WTC11 (cell line): Measurements from ENCODE around the gene CCDC152. TPM values are rescaled to one million over a fixed set of nuclear protein-coding genes. Genes with fewer than 3 reads are reported as not detected.

Source experiments
- ATAC-seq: fragments of 200-7000 bp; cut with Tn5 transposase; 2 replicates; pipeline ENCODE4 v1.10.0; 2021; ENCODE audit warnings: mild to moderate bottlenecking, moderate library complexity
- CTCF ChIA-PET: fragments of 300-600 bp; sonication (Branson Sonifier 250); formaldehyde crosslinking; loops from one replicate; lab custom pipeline; 2021; ENCODE audit warnings: antibody characterized with exemption; lab: Charles Lee
- POLR2A ChIA-PET: fragments of 350-600 bp; sonication (Branson Sonifier 250); formaldehyde crosslinking; loops from one replicate; lab custom pipeline; 2021; ENCODE audit warnings: antibody characterized with exemption; lab: Charles Lee
- DNase-seq: peaks from one replicate; pipeline ENCODE4 v3.0.0; 2021; ENCODE audit warnings: low spot score
- H3K27ac Mint-ChIP-seq: 2 replicates; pipeline ENCODE4 v1.8.0; 2021; ENCODE audit warnings: mixed read lengths
- H3K27me3 Mint-ChIP-seq: 2 replicates; pipeline ENCODE4 v1.8.0; 2021; ENCODE audit warnings: low read depth, mild to moderate bottlenecking, moderate library complexity, mixed read lengths
- H3K36me3 Mint-ChIP-seq: 2 replicates; pipeline ENCODE4 v1.8.0; 2021; ENCODE audit warnings: mixed read lengths
- H3K4me1 Mint-ChIP-seq: 2 replicates; pipeline ENCODE4 v1.8.0; 2022; ENCODE audit warnings: mixed read lengths
- H3K4me3 Mint-ChIP-seq: 2 replicates; pipeline ENCODE4 v1.8.0; 2021; ENCODE audit warnings: mild to moderate bottlenecking, moderate library complexity, mixed read lengths
- H3K9me3 Mint-ChIP-seq: 2 replicates; pipeline ENCODE4 v1.8.0; 2021; ENCODE audit warnings: mixed read lengths
- CBFB ChIP-seq: sonication (generic); formaldehyde crosslinking; IDR thresholded peaks from 2 replicates; pipeline ENCODE4 v1.8.1; 2022; ENCODE audit warnings: mild to moderate bottlenecking, low read depth, missing genetic modification reagents
- CDX4 ChIP-seq: fragments of 250-450 bp; sonication (Bioruptor Pico); IDR thresholded peaks from 2 replicates; pipeline ENCODE4 v1.9.0; 2021; ENCODE audit warnings: moderate library complexity, mild to moderate bottlenecking, inconsistent platforms, borderline replicate concordance
- ELF4 ChIP-seq: sonication (generic); formaldehyde crosslinking; IDR thresholded peaks from 2 replicates; pipeline ENCODE4 v1.8.1; 2022; ENCODE audit warnings: low read depth, mild to moderate bottlenecking, moderate library complexity, missing genetic modification reagents
- EMX1 ChIP-seq: fragments of 250-450 bp; sonication (Bioruptor Pico); IDR thresholded peaks from 2 replicates; pipeline ENCODE4 v1.8.0; 2021; ENCODE audit warnings: mild to moderate bottlenecking
- HMGA2 ChIP-seq: fragments of 250-450 bp; sonication (Bioruptor Pico); IDR thresholded peaks from 2 replicates; pipeline ENCODE4 v1.4.0; 2021; ENCODE audit warnings: mild to moderate bottlenecking, moderate library complexity
- MAX ChIP-seq: sonication (generic); formaldehyde crosslinking; IDR thresholded peaks from 2 replicates; pipeline ENCODE4 v1.8.0; 2022; ENCODE audit warnings: mild to moderate bottlenecking, missing genetic modification reagents
- NFE2L1 ChIP-seq: sonication (generic); formaldehyde crosslinking; IDR thresholded peaks from 2 replicates; pipeline ENCODE4 v1.8.1; 2023; ENCODE audit warnings: missing genetic modification reagents
- NFYB ChIP-seq: sonication (generic); formaldehyde crosslinking; conservative IDR thresholded peaks from 2 replicates; pipeline ENCODE4 v1.8.0; 2022; ENCODE audit warnings: low read depth, missing genetic modification reagents
- NR3C1 ChIP-seq: sonication (generic); formaldehyde crosslinking; conservative IDR thresholded peaks from 2 replicates; pipeline ENCODE4 v1.8.1; 2023; ENCODE audit warnings: low read depth, mild to moderate bottlenecking, missing genetic modification reagents
- RELA ChIP-seq: sonication (generic); formaldehyde crosslinking; IDR thresholded peaks from 2 replicates; pipeline ENCODE4 v1.8.1; 2022; ENCODE audit warnings: missing genetic modification reagents, mild to moderate bottlenecking, borderline replicate concordance
- TP53 ChIP-seq: sonication (generic); formaldehyde crosslinking; IDR thresholded peaks from 2 replicates; pipeline ENCODE4 v1.8.1; 2023; ENCODE audit warnings: mild to moderate bottlenecking, missing genetic modification reagents
- ZNF281 ChIP-seq: sonication (generic); formaldehyde crosslinking; IDR thresholded peaks from 2 replicates; pipeline ENCODE4 v1.8.0; 2023; ENCODE audit warnings: mild to moderate bottlenecking, missing genetic modification reagents
- ZNF416 ChIP-seq: fragments of 250-450 bp; sonication (Bioruptor Pico); IDR thresholded peaks from 2 replicates; pipeline ENCODE4 v1.9.0; 2021; ENCODE audit warnings: mild to moderate bottlenecking, inconsistent platforms
- ZNF423 ChIP-seq: fragments of 250-450 bp; sonication (Bioruptor Pico); IDR thresholded peaks from 2 replicates; pipeline ENCODE4 v2.1.2; 2022; ENCODE audit warnings: mild to moderate bottlenecking, moderate library complexity
- ZNF671 ChIP-seq: fragments of 250-450 bp; sonication (Bioruptor Pico); IDR thresholded peaks from 2 replicates; pipeline ENCODE4 v1.8.0; 2021; ENCODE audit warnings: mild to moderate bottlenecking
- total RNA-seq: library from RNA; stranded (reverse); gene quantifications from 3 replicates; pipeline ENCODE4 v1.2.3, GENCODE V29; 2021
- TF ChIP-seq, protein P1 (sequence below): sonication (generic); formaldehyde crosslinking; IDR thresholded peaks from 2 replicates; pipeline ENCODE4 v1.8.0; 2023; ENCODE audit warnings: missing genetic modification reagents, mild to moderate bottlenecking, borderline replicate concordance
- TF ChIP-seq, protein P2 (sequence below): sonication (generic); formaldehyde crosslinking; IDR thresholded peaks from 2 replicates; pipeline ENCODE4 v1.8.1; 2022; ENCODE audit warnings: mild to moderate bottlenecking, missing genetic modification reagents, moderate library complexity, borderline replicate concordance
- TF ChIP-seq, protein P3 (sequence below): sonication (generic); formaldehyde crosslinking; IDR thresholded peaks from 2 replicates; pipeline ENCODE4 v1.8.1; 2023; ENCODE audit warnings: mild to moderate bottlenecking, missing genetic modification reagents, moderate library complexity

Gene CCDC152
- total RNA-seq, 1 experiment from 2014 or later, result 15.1 TPM

DNA sequence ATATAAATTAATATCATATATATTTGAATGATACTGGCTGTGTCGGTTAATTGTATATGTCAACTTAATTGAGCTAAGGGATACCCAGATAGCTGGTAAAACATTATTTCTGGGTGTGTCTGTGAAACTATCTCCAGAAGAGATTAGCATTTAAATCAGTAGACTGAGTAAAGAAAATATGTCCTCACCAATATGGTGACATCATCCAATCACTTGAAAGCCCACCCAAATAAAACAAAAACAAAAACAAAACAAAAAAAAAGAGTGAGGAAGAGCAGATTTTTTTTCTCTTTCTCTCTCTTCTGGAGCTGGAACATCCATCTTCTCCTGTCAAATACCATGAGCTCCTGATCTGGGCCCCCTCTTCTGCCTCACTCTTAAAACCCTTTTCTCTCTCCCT, 15.7 kb upstream of the CCDC152 start:
- POLR2A ChIA-PET, result no interaction called here
- Mint-ChIP-seq H3K27ac (no peak overlapping the region), H3K4me1 (peaks cover 2% of the 10 kb centered on the region; the same call in 1 of the 2 replicates)
- DNase-seq, result no peak
- no peak for ATAC-seq
- TF ChIP-seq NFE2L1 (CRISPR knock-in tag), result no peak
- TF ChIP-seq ZNF671 (CRISPR knock-in tag), result no peak
- no peak for TF ChIP-seq ZNF423 (CRISPR knock-in tag)
- TF ChIP-seq ZNF416 (CRISPR knock-in tag), result no peak
- TF ChIP-seq NR3C1 (CRISPR knock-in tag), result no peak
- TF ChIP-seq HMGA2 (CRISPR knock-in tag), result no peak
- TF ChIP-seq, protein P1, sequence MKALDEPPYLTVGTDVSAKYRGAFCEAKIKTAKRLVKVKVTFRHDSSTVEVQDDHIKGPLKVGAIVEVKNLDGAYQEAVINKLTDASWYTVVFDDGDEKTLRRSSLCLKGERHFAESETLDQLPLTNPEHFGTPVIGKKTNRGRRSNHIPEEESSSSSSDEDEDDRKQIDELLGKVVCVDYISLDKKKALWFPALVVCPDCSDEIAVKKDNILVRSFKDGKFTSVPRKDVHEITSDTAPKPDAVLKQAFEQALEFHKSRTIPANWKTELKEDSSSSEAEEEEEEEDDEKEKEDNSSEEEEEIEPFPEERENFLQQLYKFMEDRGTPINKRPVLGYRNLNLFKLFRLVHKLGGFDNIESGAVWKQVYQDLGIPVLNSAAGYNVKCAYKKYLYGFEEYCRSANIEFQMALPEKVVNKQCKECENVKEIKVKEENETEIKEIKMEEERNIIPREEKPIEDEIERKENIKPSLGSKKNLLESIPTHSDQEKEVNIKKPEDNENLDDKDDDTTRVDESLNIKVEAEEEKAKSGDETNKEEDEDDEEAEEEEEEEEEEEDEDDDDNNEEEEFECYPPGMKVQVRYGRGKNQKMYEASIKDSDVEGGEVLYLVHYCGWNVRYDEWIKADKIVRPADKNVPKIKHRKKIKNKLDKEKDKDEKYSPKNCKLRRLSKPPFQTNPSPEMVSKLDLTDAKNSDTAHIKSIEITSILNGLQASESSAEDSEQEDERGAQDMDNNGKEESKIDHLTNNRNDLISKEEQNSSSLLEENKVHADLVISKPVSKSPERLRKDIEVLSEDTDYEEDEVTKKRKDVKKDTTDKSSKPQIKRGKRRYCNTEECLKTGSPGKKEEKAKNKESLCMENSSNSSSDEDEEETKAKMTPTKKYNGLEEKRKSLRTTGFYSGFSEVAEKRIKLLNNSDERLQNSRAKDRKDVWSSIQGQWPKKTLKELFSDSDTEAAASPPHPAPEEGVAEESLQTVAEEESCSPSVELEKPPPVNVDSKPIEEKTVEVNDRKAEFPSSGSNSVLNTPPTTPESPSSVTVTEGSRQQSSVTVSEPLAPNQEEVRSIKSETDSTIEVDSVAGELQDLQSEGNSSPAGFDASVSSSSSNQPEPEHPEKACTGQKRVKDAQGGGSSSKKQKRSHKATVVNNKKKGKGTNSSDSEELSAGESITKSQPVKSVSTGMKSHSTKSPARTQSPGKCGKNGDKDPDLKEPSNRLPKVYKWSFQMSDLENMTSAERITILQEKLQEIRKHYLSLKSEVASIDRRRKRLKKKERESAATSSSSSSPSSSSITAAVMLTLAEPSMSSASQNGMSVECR, result no peak
- TF ChIP-seq ELF4 (CRISPR knock-in tag), result no peak
- no peak for TF ChIP-seq MAX
- TF ChIP-seq, protein P2, sequence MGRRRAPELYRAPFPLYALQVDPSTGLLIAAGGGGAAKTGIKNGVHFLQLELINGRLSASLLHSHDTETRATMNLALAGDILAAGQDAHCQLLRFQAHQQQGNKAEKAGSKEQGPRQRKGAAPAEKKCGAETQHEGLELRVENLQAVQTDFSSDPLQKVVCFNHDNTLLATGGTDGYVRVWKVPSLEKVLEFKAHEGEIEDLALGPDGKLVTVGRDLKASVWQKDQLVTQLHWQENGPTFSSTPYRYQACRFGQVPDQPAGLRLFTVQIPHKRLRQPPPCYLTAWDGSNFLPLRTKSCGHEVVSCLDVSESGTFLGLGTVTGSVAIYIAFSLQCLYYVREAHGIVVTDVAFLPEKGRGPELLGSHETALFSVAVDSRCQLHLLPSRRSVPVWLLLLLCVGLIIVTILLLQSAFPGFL (CRISPR knock-in tag), result no peak
- no peak for TF ChIP-seq NFYB
- no peak for TF ChIP-seq TP53 (CRISPR knock-in tag)
- TF ChIP-seq CDX4 (CRISPR knock-in tag), result no peak
- TF ChIP-seq, protein P3, sequence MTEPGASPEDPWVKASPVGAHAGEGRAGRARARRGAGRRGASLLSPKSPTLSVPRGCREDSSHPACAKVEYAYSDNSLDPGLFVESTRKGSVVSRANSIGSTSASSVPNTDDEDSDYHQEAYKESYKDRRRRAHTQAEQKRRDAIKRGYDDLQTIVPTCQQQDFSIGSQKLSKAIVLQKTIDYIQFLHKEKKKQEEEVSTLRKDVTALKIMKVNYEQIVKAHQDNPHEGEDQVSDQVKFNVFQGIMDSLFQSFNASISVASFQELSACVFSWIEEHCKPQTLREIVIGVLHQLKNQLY, result no peak
- no peak for TF ChIP-seq EMX1 (CRISPR knock-in tag)
- no peak for TF ChIP-seq ZNF281 (CRISPR knock-in tag)
- TF ChIP-seq CBFB, result no peak
- TF ChIP-seq RELA (CRISPR knock-in tag), result no peak
- TF ChIP-seq, all 79 proteins: peak for 0
- H3K4me3 Mint-ChIP-seq, result no peak overlapping the region
- CTCF ChIA-PET, result no interaction called here
- peaks cover 11% of the 10 kb centered on the region for H3K9me3 Mint-ChIP-seq
- H3K36me3 Mint-ChIP-seq, result peaks cover 7% of the 10 kb centered on the region
- no peaks in the 10 kb centered on the region for H3K27me3 Mint-ChIP-seq
